C4-2B (cell line): ENCODE measurements around the gene HOXD11.

ENCODE experiments used
- ZFX ChIP-seq: fragments of 450-650 bp; IDR thresholded peaks from 2 replicates; pipeline ENCODE4 v1.6.1; 2017
- TF ChIP-seq, protein P1 (sequence below): fragments of 450-650 bp; conservative IDR thresholded peaks from 2 replicates; pipeline ENCODE4 v1.5.1; 2017; ENCODE audit warnings: mild to moderate bottlenecking

DNA sequence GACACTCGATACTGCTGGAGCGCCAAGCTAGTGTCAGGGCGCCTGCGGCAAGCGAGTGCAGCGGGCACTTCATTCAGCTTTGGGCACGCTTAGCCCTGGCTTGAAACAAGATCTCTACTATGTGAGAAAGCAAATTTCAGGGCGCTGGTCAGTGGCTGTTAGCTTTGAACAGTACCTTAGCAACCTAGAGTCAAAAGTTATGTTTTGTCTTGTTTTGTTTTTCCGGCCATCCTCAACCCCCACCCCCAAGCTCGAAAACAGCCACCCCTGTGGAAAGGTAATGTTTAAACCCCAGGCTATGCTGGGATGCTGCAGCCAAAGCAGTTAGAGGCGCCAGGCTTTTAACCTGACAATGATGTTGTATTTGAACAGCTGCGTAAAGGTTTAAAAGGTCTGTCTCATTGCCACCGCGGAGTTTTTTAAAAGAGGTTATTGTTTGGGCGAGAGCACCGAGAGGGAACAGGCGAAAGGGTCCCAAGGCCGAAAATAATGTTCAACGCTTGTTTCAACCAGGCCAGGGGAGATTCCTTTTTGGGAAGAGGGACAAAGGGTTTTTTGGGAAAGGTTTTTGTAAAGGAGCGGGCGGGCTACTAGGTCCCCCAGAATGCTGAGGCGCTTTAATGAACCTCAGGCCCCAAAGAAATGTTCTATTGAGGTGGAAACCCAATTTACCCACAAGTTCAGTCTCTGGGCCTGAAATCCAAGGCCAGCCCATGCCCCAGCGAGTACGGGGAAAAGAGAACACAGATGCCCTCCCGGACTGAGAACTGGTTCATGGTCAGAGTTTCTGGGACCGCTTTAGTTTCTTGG lies 7.2 kb downstream of the HOXD11 start:
- TF ChIP-seq, protein P1, sequence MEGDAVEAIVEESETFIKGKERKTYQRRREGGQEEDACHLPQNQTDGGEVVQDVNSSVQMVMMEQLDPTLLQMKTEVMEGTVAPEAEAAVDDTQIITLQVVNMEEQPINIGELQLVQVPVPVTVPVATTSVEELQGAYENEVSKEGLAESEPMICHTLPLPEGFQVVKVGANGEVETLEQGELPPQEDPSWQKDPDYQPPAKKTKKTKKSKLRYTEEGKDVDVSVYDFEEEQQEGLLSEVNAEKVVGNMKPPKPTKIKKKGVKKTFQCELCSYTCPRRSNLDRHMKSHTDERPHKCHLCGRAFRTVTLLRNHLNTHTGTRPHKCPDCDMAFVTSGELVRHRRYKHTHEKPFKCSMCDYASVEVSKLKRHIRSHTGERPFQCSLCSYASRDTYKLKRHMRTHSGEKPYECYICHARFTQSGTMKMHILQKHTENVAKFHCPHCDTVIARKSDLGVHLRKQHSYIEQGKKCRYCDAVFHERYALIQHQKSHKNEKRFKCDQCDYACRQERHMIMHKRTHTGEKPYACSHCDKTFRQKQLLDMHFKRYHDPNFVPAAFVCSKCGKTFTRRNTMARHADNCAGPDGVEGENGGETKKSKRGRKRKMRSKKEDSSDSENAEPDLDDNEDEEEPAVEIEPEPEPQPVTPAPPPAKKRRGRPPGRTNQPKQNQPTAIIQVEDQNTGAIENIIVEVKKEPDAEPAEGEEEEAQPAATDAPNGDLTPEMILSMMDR: no peak
- no peak for TF ChIP-seq ZFX
